ENCODE measurements around the gene SLC6A2. TPM values are rescaled to one million over a fixed set of nuclear protein-coding genes. Genes with fewer than 3 reads are reported as not detected.

SLC6A2 gene
- total RNA-seq, 1 donor from 2014 or later: 0.34 TPM

- no peak overlapping the region for H3K27ac Mint-ChIP-seq
Measured at GRCh38 chr16:55690841-55691240, 35.1 kb downstream of the SLC6A2 start.

GRCh38 chr16:55691771-55692170 is 36.0 kb downstream of the SLC6A2 start:
- Mint-ChIP-seq H3K4me1 (no peaks in the 10 kb centered on the region), H3K27me3 (ENCODE audit: low read depth) (peaks cover 27% of the 10 kb centered on the region), H3K9me3 (no peaks in the 10 kb centered on the region), H3K4me3 (no peak overlapping the region), H3K27ac (no peak overlapping the region), H3K36me3 (no peaks in the 10 kb centered on the region)
- TF ChIP-seq, protein P1, sequence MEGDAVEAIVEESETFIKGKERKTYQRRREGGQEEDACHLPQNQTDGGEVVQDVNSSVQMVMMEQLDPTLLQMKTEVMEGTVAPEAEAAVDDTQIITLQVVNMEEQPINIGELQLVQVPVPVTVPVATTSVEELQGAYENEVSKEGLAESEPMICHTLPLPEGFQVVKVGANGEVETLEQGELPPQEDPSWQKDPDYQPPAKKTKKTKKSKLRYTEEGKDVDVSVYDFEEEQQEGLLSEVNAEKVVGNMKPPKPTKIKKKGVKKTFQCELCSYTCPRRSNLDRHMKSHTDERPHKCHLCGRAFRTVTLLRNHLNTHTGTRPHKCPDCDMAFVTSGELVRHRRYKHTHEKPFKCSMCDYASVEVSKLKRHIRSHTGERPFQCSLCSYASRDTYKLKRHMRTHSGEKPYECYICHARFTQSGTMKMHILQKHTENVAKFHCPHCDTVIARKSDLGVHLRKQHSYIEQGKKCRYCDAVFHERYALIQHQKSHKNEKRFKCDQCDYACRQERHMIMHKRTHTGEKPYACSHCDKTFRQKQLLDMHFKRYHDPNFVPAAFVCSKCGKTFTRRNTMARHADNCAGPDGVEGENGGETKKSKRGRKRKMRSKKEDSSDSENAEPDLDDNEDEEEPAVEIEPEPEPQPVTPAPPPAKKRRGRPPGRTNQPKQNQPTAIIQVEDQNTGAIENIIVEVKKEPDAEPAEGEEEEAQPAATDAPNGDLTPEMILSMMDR (IDR thresholded peaks at IDR 0.05; ENCODE audit: unreplicated experiment): no peak
- no peak for DNase-seq (ENCODE audit: low spot score in 2 of 2, unreplicated experiment in 2 of 2)

More at GRCh38 chr16:55690841-55691240, 35.1 kb downstream of the SLC6A2 start:
- H3K4me3 Mint-ChIP-seq: no peak overlapping the region
- peaks cover 27% of the 10 kb centered on the region for H3K27me3 Mint-ChIP-seq (ENCODE audit: low read depth)
- H3K9me3 Mint-ChIP-seq: peaks cover 4% of the 10 kb centered on the region
- no peak for DNase-seq (ENCODE audit: low spot score in 2 of 2, unreplicated experiment in 2 of 2)
- TF ChIP-seq, protein P1 (IDR thresholded peaks at IDR 0.05; ENCODE audit: unreplicated experiment): no peak
- no peaks in the 10 kb centered on the region for H3K4me1 Mint-ChIP-seq
- no peaks in the 10 kb centered on the region for H3K36me3 Mint-ChIP-seq

DNA sequence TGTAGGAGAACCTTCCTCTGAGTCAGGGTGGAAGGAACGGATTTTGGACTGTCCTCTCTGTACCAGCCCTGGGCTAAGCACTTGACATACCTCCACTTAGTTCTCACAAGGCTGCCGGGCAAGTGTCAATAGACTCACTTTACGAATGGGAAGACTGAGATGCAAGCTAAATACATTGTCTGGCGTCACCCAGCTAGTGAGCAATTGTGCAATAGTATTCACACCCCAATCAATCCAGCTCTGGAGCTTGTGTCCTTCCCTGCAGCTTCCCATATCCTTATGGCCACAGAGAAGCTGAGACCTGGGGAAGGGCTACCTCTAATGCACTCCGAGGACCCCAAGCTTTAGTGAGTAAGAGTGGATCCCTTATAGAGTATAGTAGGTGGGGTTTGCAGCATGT is 39.8 kb downstream of the SLC6A2 start:
- Mint-ChIP-seq H3K27me3 (ENCODE audit: low read depth) (peaks cover 3% of the 10 kb centered on the region), H3K9me3 (no peaks in the 10 kb centered on the region), H3K36me3 (no peaks in the 10 kb centered on the region), H3K4me1 (no peaks in the 10 kb centered on the region), H3K4me3 (no peak overlapping the region), H3K27ac (no peak overlapping the region)
- TF ChIP-seq, protein P1 (IDR thresholded peaks at IDR 0.05; ENCODE audit: unreplicated experiment): no peak
- DNase-seq (ENCODE audit: low spot score in 2 of 2, unreplicated experiment in 2 of 2): no peak

DNA sequence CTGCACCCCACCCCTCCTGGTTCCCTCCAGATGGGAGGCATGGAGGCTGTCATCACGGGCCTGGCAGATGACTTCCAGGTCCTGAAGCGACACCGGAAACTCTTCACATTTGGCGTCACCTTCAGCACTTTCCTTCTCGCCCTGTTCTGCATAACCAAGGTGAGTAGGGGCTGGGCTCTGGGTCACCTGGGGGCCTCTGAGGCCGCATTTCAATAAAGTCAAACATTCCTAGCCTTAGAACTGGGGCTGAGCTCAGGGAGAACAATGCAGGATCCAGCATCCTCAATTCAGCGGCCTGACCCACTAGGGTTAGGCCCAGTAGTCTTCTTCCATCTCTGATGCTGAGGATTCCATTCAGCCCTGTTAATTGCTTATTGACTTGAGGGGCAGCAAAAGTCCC is 42.1 kb downstream of the SLC6A2 start:
- H3K4me3 Mint-ChIP-seq: no peak overlapping the region
- no peaks in the 10 kb centered on the region for H3K36me3 Mint-ChIP-seq
- no peaks in the 10 kb centered on the region for H3K9me3 Mint-ChIP-seq
- DNase-seq (ENCODE audit: low spot score in 2 of 2, unreplicated experiment in 2 of 2): no peak
- TF ChIP-seq, protein P1 (IDR thresholded peaks at IDR 0.05; ENCODE audit: unreplicated experiment): no peak
- no peaks in the 10 kb centered on the region for H3K4me1 Mint-ChIP-seq
- H3K27me3 Mint-ChIP-seq (ENCODE audit: low read depth): no peaks in the 10 kb centered on the region
- no peak overlapping the region for H3K27ac Mint-ChIP-seq

- TF ChIP-seq, protein P1 (IDR thresholded peaks at IDR 0.05; ENCODE audit: unreplicated experiment): no peak
- Mint-ChIP-seq H3K4me3 (no peak overlapping the region), H3K9me3 (no peaks in the 10 kb centered on the region), H3K36me3 (no peaks in the 10 kb centered on the region), H3K27me3 (ENCODE audit: low read depth) (no peaks in the 10 kb centered on the region), H3K27ac (no peak overlapping the region), H3K4me1 (no peaks in the 10 kb centered on the region)
- no peak for DNase-seq (ENCODE audit: low spot score in 2 of 2, unreplicated experiment in 2 of 2)
Measured at GRCh38 chr16:55698331-55698730, 42.5 kb downstream of the SLC6A2 start.

- TF ChIP-seq, protein P1 (IDR thresholded peaks at IDR 0.05; ENCODE audit: unreplicated experiment): no peak
- no peak for DNase-seq (ENCODE audit: low spot score in 2 of 2, unreplicated experiment in 2 of 2)
- Mint-ChIP-seq H3K4me1 (no peaks in the 10 kb centered on the region), H3K9me3 (no peaks in the 10 kb centered on the region), H3K36me3 (no peaks in the 10 kb centered on the region), H3K27me3 (ENCODE audit: low read depth) (peaks cover 3% of the 10 kb centered on the region), H3K27ac (no peak overlapping the region), H3K4me3 (no peak overlapping the region)
Measured at GRCh38 chr16:55698946-55699345, 43.2 kb downstream of the SLC6A2 start.
